CD8-positive, alpha-beta memory T cell (primary cell): ENCODE measurements around the gene PKD2. TPM values are rescaled to one million over a fixed set of nuclear protein-coding genes. Genes with fewer than 3 reads are reported as not detected.
A peak's percentile ranks its signal among the peaks of the same experiment; 100 is the strongest.

Source experiments
- CTCF ChIA-PET: fragments of 350-600 bp; sonication (Branson Sonifier 250); formaldehyde crosslinking; loops from one replicate; lab custom pipeline; 2021; ENCODE audit warnings: antibody characterized with exemption; lab: Charles Lee
- POLR2A ChIA-PET: fragments of 350-600 bp; sonication (Branson Sonifier 250); formaldehyde crosslinking; loops from one replicate; lab custom pipeline; 2021; ENCODE audit warnings: antibody characterized with exemption; lab: Charles Lee
- DNase-seq, 5 donors: peaks; one replicate each; pipeline versions ENCODE4 v3.0.0 to v3.0.0-alpha.2; 2020 to 2022; ENCODE audit warnings: mixed read lengths in 1 of 5
- H3K27ac ChIP-seq: one replicate; pipeline ENCODE4 v1.7.0; 2013; ENCODE audit warnings: low read depth, mild to moderate bottlenecking, low read length, moderate library complexity
- H3K27me3 ChIP-seq: 2 replicates; pipeline ENCODE4 v1.7.0; 2013; ENCODE audit warnings: low read length, mild to moderate bottlenecking; ENCODE audit not compliant: insufficient read depth, poor library complexity, severe bottlenecking
- H3K36me3 ChIP-seq: 2 replicates; pipeline ENCODE4 v1.7.0; 2013; ENCODE audit warnings: mild to moderate bottlenecking, low read length, moderate library complexity; ENCODE audit not compliant: insufficient read depth
- H3K4me1 ChIP-seq: 2 replicates; pipeline ENCODE4 v1.7.0; 2013; ENCODE audit warnings: mild to moderate bottlenecking, low read length, moderate library complexity; ENCODE audit not compliant: insufficient read depth
- H3K4me3 ChIP-seq: 2 replicates; pipeline ENCODE4 v1.7.0; 2013; ENCODE audit warnings: mild to moderate bottlenecking, low read length
- H3K9me3 ChIP-seq: 2 replicates; pipeline ENCODE4 v1.7.0; 2013; ENCODE audit warnings: mild to moderate bottlenecking, low read length
- H3K27ac Mint-ChIP-seq, 8 donors: one replicate each; pipeline ENCODE4 v1.8.0; 2020 to 2021; ENCODE audit warnings: mixed read lengths in 8 of 8, mild to moderate bottlenecking in 6 of 8, inconsistent platforms in 3 of 8, moderate library complexity in 3 of 8
- H3K27me3 Mint-ChIP-seq, 2 donors: one replicate each; pipeline ENCODE4 v1.8.0; 2020 to 2021; ENCODE audit warnings: mixed read lengths in 2 of 2, mild to moderate bottlenecking in 1 of 2, moderate library complexity in 1 of 2
- H3K36me3 Mint-ChIP-seq, 3 donors: one replicate each; pipeline ENCODE4 v1.8.0; 2020 to 2021; ENCODE audit warnings: mixed read lengths in 3 of 3, inconsistent platforms in 1 of 3, mild to moderate bottlenecking in 1 of 3
- H3K4me1 Mint-ChIP-seq, 3 donors: one replicate each; pipeline ENCODE4 v1.8.0; 2020 to 2021; ENCODE audit warnings: mixed read lengths in 3 of 3, inconsistent platforms in 1 of 3, mild to moderate bottlenecking in 1 of 3
- H3K4me3 Mint-ChIP-seq, 7 donors: one replicate each; pipeline ENCODE4 v1.8.0; 2020 to 2021; ENCODE audit warnings: mixed read lengths in 7 of 7, mild to moderate bottlenecking in 6 of 7, moderate library complexity in 4 of 7, inconsistent platforms in 2 of 7
- H3K9me3 Mint-ChIP-seq, 5 donors: one replicate each; pipeline ENCODE4 v1.8.0; 2020 to 2022; ENCODE audit warnings: mixed read lengths in 5 of 5, mild to moderate bottlenecking in 3 of 5, moderate library complexity in 2 of 5, inconsistent platforms in 1 of 5
- polyA plus RNA-seq: library from polyadenylated mRNA; unstranded; fragments of 300-500 nt; fragmentation: Illumina TruSeq; gene quantifications from one replicate; pipeline ENCODE4 v1.2.3, GENCODE V29; 2021
- total RNA-seq, 2 experiments: library from RNA; stranded (reverse); gene quantifications; one replicate each; pipeline ENCODE4 v1.2.3, GENCODE V29; 2021

PKD2 gene
- total and polyA plus RNA-seq, 3 experiments from 2014 or later, result 4.9 to 8.3 (median 7.1) TPM

- Histone ChIP-seq H3K27ac (no peak overlapping the region), H3K9me3 (no peaks in the 10 kb centered on the region), H3K4me1 (no peaks in the 10 kb centered on the region), H3K4me3 (no peak overlapping the region), H3K27me3 (no peaks in the 10 kb centered on the region), H3K36me3 (no peaks in the 10 kb centered on the region)
- Mint-ChIP-seq H3K36me3 (peaks cover 0 to 3% (median 0%) of the 10 kb centered on the region in 3 donors), H3K27me3 (peaks cover 15 to 63% of the 10 kb centered on the region in 2 donors), H3K4me1 (peaks cover 0 to 1% (median 0%) of the 10 kb centered on the region in 3 donors), H3K9me3 (no peaks in the 10 kb centered on the region), H3K4me3 (no peak overlapping the region), H3K27ac (no peak overlapping the region)
- DNase-seq, result no peak
- POLR2A ChIA-PET, result no interaction called here
- CTCF ChIA-PET, result no interaction called here
These were observed 25.4 kb upstream of the PKD2 start for GRCh38 chr4:87982036-87982435.

DNA sequence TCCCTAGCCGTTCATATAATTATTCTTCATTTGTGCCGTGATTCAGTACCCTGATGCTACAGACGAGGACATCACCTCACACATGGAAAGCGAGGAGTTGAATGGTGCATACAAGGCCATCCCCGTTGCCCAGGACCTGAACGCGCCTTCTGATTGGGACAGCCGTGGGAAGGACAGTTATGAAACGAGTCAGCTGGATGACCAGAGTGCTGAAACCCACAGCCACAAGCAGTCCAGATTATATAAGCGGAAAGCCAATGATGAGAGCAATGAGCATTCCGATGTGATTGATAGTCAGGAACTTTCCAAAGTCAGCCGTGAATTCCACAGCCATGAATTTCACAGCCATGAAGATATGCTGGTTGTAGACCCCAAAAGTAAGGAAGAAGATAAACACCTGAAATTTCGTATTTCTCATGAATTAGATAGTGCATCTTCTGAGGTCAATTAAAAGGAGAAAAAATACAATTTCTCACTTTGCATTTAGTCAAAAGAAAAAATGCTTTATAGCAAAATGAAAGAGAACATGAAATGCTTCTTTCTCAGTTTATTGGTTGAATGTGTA, 24.9 kb upstream of the PKD2 start:
- Histone ChIP-seq H3K27me3 (no peaks in the 10 kb centered on the region), H3K9me3 (no peaks in the 10 kb centered on the region), H3K4me3 (no peak overlapping the region), H3K36me3 (no peaks in the 10 kb centered on the region), H3K27ac (no peak overlapping the region), H3K4me1 (no peaks in the 10 kb centered on the region)
- Mint-ChIP-seq H3K9me3 (no peaks in the 10 kb centered on the region), H3K4me3 (no peak overlapping the region), H3K27ac (no peak overlapping the region), H3K27me3 (peaks cover 13 to 64% of the 10 kb centered on the region in 2 donors), H3K4me1 (peaks cover 0 to 1% (median 0%) of the 10 kb centered on the region in 3 donors), H3K36me3 (peaks cover 0 to 3% (median 0%) of the 10 kb centered on the region in 3 donors)
- POLR2A ChIA-PET, result no interaction called here
- DNase-seq, result no peak
- CTCF ChIA-PET, result no interaction called here

GRCh38 chr4:87983996-87984395, 23.4 kb upstream of the PKD2 start:
- no peaks in the 10 kb centered on the region for H3K4me1 ChIP-seq
- DNase-seq, result no peak
- Mint-ChIP-seq H3K9me3 (no peaks in the 10 kb centered on the region), H3K4me3 (no peak overlapping the region), H3K36me3 (peaks cover 0 to 3% (median 0%) of the 10 kb centered on the region in 3 donors), H3K27me3 (peaks cover 13 to 68% of the 10 kb centered on the region in 2 donors), H3K4me1 (peaks cover 0 to 1% (median 0%) of the 10 kb centered on the region in 3 donors), H3K27ac (no peak overlapping the region)
- no peak overlapping the region for H3K4me3 ChIP-seq
- no peaks in the 10 kb centered on the region for H3K36me3 ChIP-seq
- CTCF ChIA-PET, result no interaction called here
- POLR2A ChIA-PET, result no interaction called here
- H3K9me3 ChIP-seq, result no peaks in the 10 kb centered on the region
- H3K27me3 ChIP-seq, result no peaks in the 10 kb centered on the region
- no peak overlapping the region for H3K27ac ChIP-seq

- H3K9me3 Mint-ChIP-seq, result no peaks in the 10 kb centered on the region
- ChIA-PET POLR2A (no interaction called here), CTCF (no interaction called here)
- no peaks in the 10 kb centered on the region for H3K36me3 ChIP-seq
- no peaks in the 10 kb centered on the region for H3K27me3 ChIP-seq
- no peak overlapping the region for H3K4me3 ChIP-seq
- peak in 1 of 5 donors; percentile 7 for DNase-seq
- H3K4me3 Mint-ChIP-seq, result no peak overlapping the region
- H3K4me1 Mint-ChIP-seq, result peaks cover 0 to 2% (median 1%) of the 10 kb centered on the region in 3 donors
- H3K4me1 ChIP-seq, result no peaks in the 10 kb centered on the region
- H3K9me3 ChIP-seq, result no peaks in the 10 kb centered on the region
- peaks cover 10 to 59% of the 10 kb centered on the region in 2 donors for H3K27me3 Mint-ChIP-seq
- peaks cover 0 to 3% (median 0%) of the 10 kb centered on the region in 3 donors for H3K36me3 Mint-ChIP-seq
- H3K27ac ChIP-seq, result no peak overlapping the region
- H3K27ac Mint-ChIP-seq, result no peak overlapping the region
These were observed 22.1 kb upstream of the PKD2 start for GRCh38 chr4:87985097-87985886.

GRCh38 chr4:87985887-87986200, 21.6 kb upstream of the PKD2 start:
- H3K27me3 ChIP-seq, result no peaks in the 10 kb centered on the region
- Mint-ChIP-seq H3K27me3 (peaks cover 10 to 59% of the 10 kb centered on the region in 2 donors), H3K9me3 (no peaks in the 10 kb centered on the region), H3K27ac (no peak overlapping the region), H3K36me3 (peaks cover 0 to 3% (median 0%) of the 10 kb centered on the region in 3 donors), H3K4me1 (peaks cover 0 to 6% (median 1%) of the 10 kb centered on the region in 3 donors), H3K4me3 (no peak overlapping the region)
- no peak overlapping the region for H3K27ac ChIP-seq
- no peaks in the 10 kb centered on the region for H3K9me3 ChIP-seq
- H3K36me3 ChIP-seq, result no peaks in the 10 kb centered on the region
- no peak overlapping the region for H3K4me3 ChIP-seq
- POLR2A ChIA-PET, result no interaction called here
- CTCF ChIA-PET, result no interaction called here
- DNase-seq, result no peak
- no peaks in the 10 kb centered on the region for H3K4me1 ChIP-seq

GRCh38 chr4:87986508-87986907, 20.9 kb upstream of the PKD2 start:
- Mint-ChIP-seq H3K9me3 (no peaks in the 10 kb centered on the region), H3K27ac (no peak overlapping the region), H3K36me3 (peaks cover 0 to 3% (median 0%) of the 10 kb centered on the region in 3 donors), H3K4me3 (no peak overlapping the region), H3K27me3 (peaks cover 7 to 55% of the 10 kb centered on the region in 2 donors), H3K4me1 (peaks cover 1 to 13% (median 4%) of the 10 kb centered on the region in 3 donors)
- no peak overlapping the region for H3K27ac ChIP-seq
- no peak for DNase-seq
- H3K27me3 ChIP-seq, result no peaks in the 10 kb centered on the region
- CTCF ChIA-PET, result no interaction called here
- H3K9me3 ChIP-seq, result no peaks in the 10 kb centered on the region
- no peaks in the 10 kb centered on the region for H3K36me3 ChIP-seq
- POLR2A ChIA-PET, result no interaction called here
- H3K4me1 ChIP-seq, result no peaks in the 10 kb centered on the region
- H3K4me3 ChIP-seq, result no peak overlapping the region

GRCh38 chr4:87989765-87990164, 17.7 kb upstream of the PKD2 start:
- Mint-ChIP-seq H3K27me3 (peaks cover 10 to 39% of the 10 kb centered on the region in 2 donors), H3K4me1 (peaks cover 1 to 13% (median 5%) of the 10 kb centered on the region in 3 donors), H3K36me3 (no peaks in the 10 kb centered on the region), H3K4me3 (no peak overlapping the region), H3K9me3 (no peaks in the 10 kb centered on the region), H3K27ac (no peak overlapping the region)
- no peak for DNase-seq
- H3K4me1 ChIP-seq, result no peaks in the 10 kb centered on the region
- no peak overlapping the region for H3K27ac ChIP-seq
- no peaks in the 10 kb centered on the region for H3K9me3 ChIP-seq
- H3K36me3 ChIP-seq, result no peaks in the 10 kb centered on the region
- CTCF ChIA-PET, result no interaction called here
- H3K4me3 ChIP-seq, result no peak overlapping the region
- H3K27me3 ChIP-seq, result no peaks in the 10 kb centered on the region
- POLR2A ChIA-PET, result no interaction called here

DNA sequence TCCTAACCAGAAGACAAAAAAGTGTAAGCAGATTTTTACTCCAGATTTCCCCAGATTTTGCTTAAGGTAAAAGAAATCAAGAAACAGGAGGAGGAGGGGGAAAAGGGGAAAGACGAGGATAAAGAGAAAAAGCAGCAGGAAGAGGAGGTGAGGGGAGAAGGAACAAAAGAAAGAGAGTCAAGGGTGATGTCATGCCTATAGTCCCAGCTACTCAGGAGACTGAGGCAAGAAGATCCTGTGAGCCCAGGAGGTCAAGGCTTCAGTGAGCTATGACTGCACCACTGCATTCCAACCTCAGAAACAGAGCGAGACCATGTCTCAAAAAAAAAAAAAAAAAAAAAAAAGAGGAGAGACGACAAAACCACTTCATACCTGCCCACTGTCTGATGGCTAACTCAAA, 12.0 kb upstream of the PKD2 start:
- no peaks in the 10 kb centered on the region for H3K36me3 ChIP-seq
- no peak overlapping the region for H3K27ac ChIP-seq
- H3K4me3 ChIP-seq, result no peak overlapping the region
- Mint-ChIP-seq H3K9me3 (no peaks in the 10 kb centered on the region), H3K36me3 (no peaks in the 10 kb centered on the region), H3K4me1 (peaks cover 0 to 10% (median 5%) of the 10 kb centered on the region in 3 donors), H3K4me3 (no peak overlapping the region), H3K27ac (no peak overlapping the region), H3K27me3 (peaks cover 12 to 17% of the 10 kb centered on the region in 2 donors)
- no peaks in the 10 kb centered on the region for H3K27me3 ChIP-seq
- ChIA-PET POLR2A (no interaction called here), CTCF (no interaction called here)
- no peak for DNase-seq
- H3K9me3 ChIP-seq, result no peaks in the 10 kb centered on the region
- no peaks in the 10 kb centered on the region for H3K4me1 ChIP-seq
